OCI-LY7 (cell line): ENCODE results near the gene HCRTR1.

Source experiments
- CTCF ChIP-seq: fragments of 200-600 bp; sonication (generic); conservative IDR thresholded peaks from 2 replicates; pipeline ENCODE4 v1.5.1; 2014; ENCODE audit warnings: mild to moderate bottlenecking, antibody characterized with exemption, low read length, moderate library complexity, mixed read lengths
- EZH2phosphoT487 ChIP-seq: fragments of 200-600 bp; sonication (generic); IDR thresholded peaks from 2 replicates; pipeline ENCODE4 v1.6.1; 2018; ENCODE audit warnings: low read depth, borderline replicate concordance, mild to moderate bottlenecking, mixed run types, antibody characterized with exemption, low read length, moderate library complexity, mixed read lengths

DNA sequence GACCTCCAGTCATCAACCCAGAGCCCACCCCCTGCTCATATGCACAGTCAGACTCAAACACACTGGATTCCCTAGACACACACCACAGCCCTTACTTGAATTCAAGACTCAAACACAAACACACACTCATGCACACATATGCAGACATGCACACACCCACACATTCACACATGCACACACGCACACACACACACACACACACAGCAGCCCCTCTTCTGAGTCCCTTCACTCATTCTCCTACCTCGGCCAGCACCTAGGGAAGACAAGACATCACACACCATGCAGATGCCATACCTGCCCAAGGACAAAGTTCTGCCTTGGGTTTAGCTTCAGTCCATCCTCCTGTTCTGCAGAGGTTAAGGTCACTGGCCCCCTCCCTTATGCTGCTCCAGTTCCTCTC, 1.6 kb upstream of the HCRTR1 start:
- no peak for TF ChIP-seq CTCF
- no peak for TF ChIP-seq EZH2phosphoT487
